Mesenchymal stem cell (in vitro differentiated cells and primary cell): ENCODE data around the gene TRAM2.

Source experiments
- DNase-seq: peaks from one replicate; pipeline ENCODE4 v3.0.0-alpha.2; 2013
- H2AFZ ChIP-seq: one replicate; pipeline ENCODE4 v1.6.1; 2013; ENCODE audit warnings: low read depth, mild to moderate bottlenecking, control low read depth, inconsistent platforms, low read length, moderate library complexity
- H2AK5ac ChIP-seq: 2 replicates; pipeline ENCODE4 v1.6.1; 2013; ENCODE audit warnings: low read length, moderate library complexity, mild to moderate bottlenecking, inconsistent platforms; ENCODE audit not compliant: severe bottlenecking
- H2BK120ac ChIP-seq: one replicate; pipeline ENCODE4 v1.6.1; 2013; ENCODE audit warnings: low read depth, mild to moderate bottlenecking, inconsistent platforms, low read length, moderate library complexity
- H2BK12ac ChIP-seq, 2 experiments: one replicate each; pipeline ENCODE4 v1.6.1; 2013; ENCODE audit warnings: inconsistent platforms in 2 of 2, low read length in 2 of 2, mild to moderate bottlenecking in 2 of 2, moderate library complexity in 2 of 2, control low read depth in 1 of 2
- H2BK15ac ChIP-seq: one replicate; pipeline ENCODE4 v1.6.1; 2013; ENCODE audit warnings: mild to moderate bottlenecking, low read depth, inconsistent platforms; ENCODE audit not compliant: poor library complexity, severe bottlenecking
- H2BK5ac ChIP-seq: 2 replicates; pipeline ENCODE4 v1.6.1; 2013; ENCODE audit warnings: low read depth, mild to moderate bottlenecking, low read length, control low read depth, inconsistent platforms; ENCODE audit not compliant: poor library complexity, severe bottlenecking
- H3K14ac ChIP-seq, 2 experiments: one replicate each; pipeline ENCODE4 v1.6.1; 2013; ENCODE audit warnings: inconsistent platforms in 2 of 2, low read length in 2 of 2, control low read depth in 1 of 2, mild to moderate bottlenecking in 1 of 2, moderate library complexity in 1 of 2
- H3K18ac ChIP-seq, 2 experiments: one replicate each; pipeline ENCODE4 v1.6.1; 2013; ENCODE audit warnings: inconsistent platforms in 2 of 2, low read length in 2 of 2, control low read depth in 1 of 2, low read depth in 1 of 2, mild to moderate bottlenecking in 1 of 2
- H3K23ac ChIP-seq, 2 experiments: one replicate each; pipeline ENCODE4 v1.6.1; 2013; ENCODE audit warnings: inconsistent platforms in 2 of 2, low read length in 2 of 2, mild to moderate bottlenecking in 2 of 2, moderate library complexity in 2 of 2, control low read depth in 1 of 2
- H3K27ac ChIP-seq: 2 replicates; pipeline ENCODE4 v1.5.1; 2013; ENCODE audit warnings: mild to moderate bottlenecking, moderate library complexity, low read length, control low read depth, inconsistent platforms; ENCODE audit not compliant: poor library complexity, severe bottlenecking
- H3K27me3 ChIP-seq, 2 experiments: 2 replicates each; pipeline versions ENCODE4 v1.6.1 to v1.7.0; 2013; ENCODE audit warnings: low read length in 2 of 2, mild to moderate bottlenecking in 2 of 2, moderate library complexity in 2 of 2, control low read depth in 1 of 2, inconsistent platforms in 1 of 2; ENCODE audit not compliant: control insufficient read depth in 1 of 2, insufficient read depth in 1 of 2
- H3K36me3 ChIP-seq, 2 experiments: 2 replicates each; pipeline versions ENCODE4 v1.6.1 to v1.7.0; 2013; ENCODE audit warnings: low read length in 2 of 2, control low read depth in 1 of 2, inconsistent platforms in 1 of 2, low read depth in 1 of 2, mild to moderate bottlenecking in 1 of 2; ENCODE audit not compliant: insufficient read depth in 2 of 2, control insufficient read depth in 1 of 2
- H3K4ac ChIP-seq, 2 experiments: one replicate each; pipeline ENCODE4 v1.6.1; 2013; ENCODE audit warnings: inconsistent platforms in 2 of 2, low read length in 2 of 2, mild to moderate bottlenecking in 2 of 2, moderate library complexity in 2 of 2, control low read depth in 1 of 2, low read depth in 1 of 2
- H3K4me1 ChIP-seq: 2 replicates; pipeline ENCODE4 v1.6.1; 2013; ENCODE audit warnings: low read depth, low read length, control low read depth; ENCODE audit not compliant: control insufficient read depth, insufficient read depth
- H3K4me2 ChIP-seq: 2 replicates; pipeline ENCODE4 v1.6.1; 2013; ENCODE audit warnings: low read length, mild to moderate bottlenecking, inconsistent platforms; ENCODE audit not compliant: poor library complexity, severe bottlenecking
- H3K4me3 ChIP-seq, 2 experiments: 2 replicates each; pipeline versions ENCODE4 v1.5.1 to v1.7.0; 2013; ENCODE audit warnings: low read length in 2 of 2, mild to moderate bottlenecking in 2 of 2, control low read depth in 1 of 2, low read depth in 1 of 2; ENCODE audit not compliant: insufficient read depth in 1 of 2
- H3K79me1 ChIP-seq: replicated peaks from 2 replicates; pipeline ENCODE4 v1.6.1; 2013; ENCODE audit warnings: mild to moderate bottlenecking, control low read depth, low read length, inconsistent platforms; ENCODE audit not compliant: poor library complexity, severe bottlenecking
- H3K9ac ChIP-seq: 2 replicates; pipeline ENCODE4 v1.7.0; 2013; ENCODE audit warnings: mild to moderate bottlenecking, low read length, moderate library complexity
- H3K9me3 ChIP-seq: 2 replicates; pipeline ENCODE4 v1.7.0; 2013; ENCODE audit warnings: mild to moderate bottlenecking, low read length; ENCODE audit not compliant: control insufficient read depth
- H4K8ac ChIP-seq: one replicate; pipeline ENCODE4 v1.6.1; 2013; ENCODE audit warnings: inconsistent platforms, mild to moderate bottlenecking, low read length, moderate library complexity
- H4K91ac ChIP-seq: one replicate; pipeline ENCODE4 v1.6.1; 2013; ENCODE audit warnings: mild to moderate bottlenecking, low read length, inconsistent platforms
- WGBS: methylation state at CpG from one replicate; pipeline ENCODE4 v1.1.7; 2013; ENCODE audit warnings: mixed read lengths; 5-methylcytosine and 5-hydroxymethylcytosine counted together

The TRAM2 gene

DNA sequence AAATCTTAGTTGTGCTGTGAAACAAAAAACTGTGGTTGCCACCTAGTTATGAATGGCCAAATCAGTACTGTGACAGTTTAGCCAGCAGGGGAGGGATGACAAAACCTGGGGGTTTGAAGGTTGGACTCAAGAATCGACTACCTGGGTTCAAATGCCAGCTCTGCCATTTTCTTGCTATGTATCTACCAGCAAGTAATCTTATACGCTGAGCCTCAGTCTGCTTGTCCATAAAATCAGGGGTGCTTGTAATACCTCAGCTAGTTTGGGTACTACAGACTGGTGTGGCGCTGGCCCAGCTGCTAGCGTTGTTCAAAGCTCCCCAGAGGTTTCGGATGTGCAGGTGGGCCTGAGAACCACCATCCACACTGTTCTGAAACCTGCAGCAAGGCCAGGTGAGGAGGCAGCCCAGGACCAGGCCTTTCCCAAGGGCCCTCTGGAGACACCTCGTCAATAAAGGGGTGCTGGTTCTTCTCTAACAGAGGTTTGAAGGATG is 40.4 kb downstream of the TRAM2 start:
- Histone ChIP-seq H2AFZ (no peak overlapping the region), H4K8ac (no peak overlapping the region), H3K27ac (peak overlapping the region; percentile 21), H3K4ac (no peak overlapping the region), H2BK15ac (no peak overlapping the region), H3K27me3 (no peaks in the 10 kb centered on the region), H2AK5ac (peak overlapping the region; percentile 80), H3K18ac (peak overlapping the region; percentile 7 to 13), H4K91ac (no peak overlapping the region), H3K4me2 (no peak overlapping the region), H3K4me1 (peaks cover 35% of the 10 kb centered on the region), H2BK120ac (no peak overlapping the region), H2BK5ac (no peak overlapping the region), H3K9me3 (no peaks in the 10 kb centered on the region), H3K36me3 (peaks cover 28 to 58% of the 10 kb centered on the region in 2 experiments), H3K79me1 (peaks cover 9% of the 10 kb centered on the region), H2BK12ac (peak overlapping the region in 1 of 2 experiments; percentile 8), H3K4me3 (no peak overlapping the region), H3K9ac (no peak overlapping the region), H3K14ac (no peak overlapping the region), H3K23ac (peak overlapping the region in 1 of 2 experiments; percentile 6)
- DNase-seq: no peak
- 97% methylated on average over 6 of the region's 6 CpGs for WGBS

- Histone ChIP-seq H3K36me3 (peaks cover 30 to 58% of the 10 kb centered on the region in 2 experiments), H2AK5ac (peak overlapping the region; percentile 80), H3K14ac (no peak overlapping the region), H3K27ac (peak overlapping the region; percentile 2), H2BK120ac (no peak overlapping the region), H2AFZ (no peak overlapping the region), H3K4me1 (peaks cover 36% of the 10 kb centered on the region), H3K23ac (no peak overlapping the region), H3K79me1 (peaks cover 11% of the 10 kb centered on the region), H2BK5ac (no peak overlapping the region), H3K9ac (no peak overlapping the region), H3K4me3 (no peak overlapping the region), H2BK15ac (no peak overlapping the region), H3K27me3 (no peaks in the 10 kb centered on the region), H3K9me3 (no peaks in the 10 kb centered on the region), H3K18ac (peak overlapping the region in 1 of 2 experiments; percentile 58), H4K91ac (no peak overlapping the region), H4K8ac (no peak overlapping the region), H2BK12ac (no peak overlapping the region), H3K4me2 (no peak overlapping the region), H3K4ac (no peak overlapping the region)
- no peak for DNase-seq
- 89% methylated on average over 4 of the region's 5 CpGs for WGBS
Observed at GRCh38 chr6:52535711-52536423, 41.0 kb downstream of the TRAM2 start.

GRCh38 chr6:52534966-52535390 is 41.9 kb downstream of the TRAM2 start:
- no peak overlapping the region for H2BK120ac ChIP-seq
- H3K79me1 ChIP-seq: peaks cover 18% of the 10 kb centered on the region
- peak overlapping the region; percentile 71 for H4K8ac ChIP-seq
- WGBS: 95% methylated on average over 2 of the region's 3 CpGs
- H2BK15ac ChIP-seq: no peak overlapping the region
- peaks cover 33% of the 10 kb centered on the region for H3K4me1 ChIP-seq
- H3K23ac ChIP-seq: no peak overlapping the region
- no peak for DNase-seq
- no peak overlapping the region for H3K9ac ChIP-seq
- peak overlapping the region; percentile 20 for H4K91ac ChIP-seq
- H3K4me2 ChIP-seq: no peak overlapping the region
- peak overlapping the region in 1 of 2 experiments; percentile 17 for H3K4ac ChIP-seq
- no peak overlapping the region for H2BK5ac ChIP-seq
- peak overlapping the region in 1 of 2 experiments; percentile 33 for H3K18ac ChIP-seq
- peaks cover 36 to 65% of the 10 kb centered on the region in 2 experiments for H3K36me3 ChIP-seq
- H3K27ac ChIP-seq: peak overlapping the region; percentile 17
- H3K14ac ChIP-seq: no peak overlapping the region
- H3K27me3 ChIP-seq: no peaks in the 10 kb centered on the region
- H2BK12ac ChIP-seq: no peak overlapping the region
- no peak overlapping the region for H2AK5ac ChIP-seq
- H3K9me3 ChIP-seq: no peaks in the 10 kb centered on the region
- no peak overlapping the region for H3K4me3 ChIP-seq
- no peak overlapping the region for H2AFZ ChIP-seq

- H3K14ac ChIP-seq: no peak overlapping the region
Observed at GRCh38 chr6:52534363-52534762, 42.5 kb downstream of the TRAM2 start.

More at GRCh38 chr6:52534363-52534762, 42.5 kb downstream of the TRAM2 start:
- no peak overlapping the region for H4K91ac ChIP-seq
- no peaks in the 10 kb centered on the region for H3K27me3 ChIP-seq
- H2AFZ ChIP-seq: no peak overlapping the region
- H3K18ac ChIP-seq: no peak overlapping the region
- H3K4me2 ChIP-seq: no peak overlapping the region
- peaks cover 32% of the 10 kb centered on the region for H3K4me1 ChIP-seq
- no peak overlapping the region for H3K9ac ChIP-seq
- H2BK12ac ChIP-seq: no peak overlapping the region
- no peak overlapping the region for H3K27ac ChIP-seq
- H3K79me1 ChIP-seq: peaks cover 21% of the 10 kb centered on the region
- no peak overlapping the region for H4K8ac ChIP-seq
- no peak overlapping the region for H2AK5ac ChIP-seq
- 100% methylated on average over 4 of the region's 5 CpGs for WGBS
- H3K4ac ChIP-seq: no peak overlapping the region
- no peak overlapping the region for H3K4me3 ChIP-seq
- H2BK5ac ChIP-seq: no peak overlapping the region
- H3K36me3 ChIP-seq: peaks cover 40 to 71% of the 10 kb centered on the region in 2 experiments
- H3K9me3 ChIP-seq: no peaks in the 10 kb centered on the region
- no peak for DNase-seq
- H2BK120ac ChIP-seq: peak overlapping the region; percentile 9
- H2BK15ac ChIP-seq: no peak overlapping the region
- no peak overlapping the region for H3K23ac ChIP-seq
